ENCODE data around the gene CALHM6.
A peak's percentile ranks its signal among the peaks of the same experiment; 100 is the strongest.

Gene CALHM6

DNA sequence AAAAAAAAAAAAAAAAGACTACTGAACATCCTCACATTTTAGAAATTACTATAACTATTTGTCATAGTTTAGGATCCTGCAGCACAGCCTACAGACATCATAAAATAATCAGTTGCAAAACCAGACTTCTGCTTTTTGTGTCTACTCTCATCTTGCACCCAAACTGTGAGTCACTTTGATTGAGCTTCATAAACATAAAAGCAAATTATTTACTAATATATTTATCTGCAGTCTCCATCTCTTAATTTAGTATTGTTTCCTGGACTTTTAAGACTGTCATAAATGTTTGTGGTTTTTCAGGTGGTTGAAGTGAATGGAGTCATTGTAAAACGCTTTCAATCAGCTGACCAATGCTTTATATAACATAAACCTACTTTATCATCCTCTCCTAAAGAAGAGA is 14.8 kb upstream of the CALHM6 start:
- DNase-seq (ENCODE audit: low spot score): no peak

DNA sequence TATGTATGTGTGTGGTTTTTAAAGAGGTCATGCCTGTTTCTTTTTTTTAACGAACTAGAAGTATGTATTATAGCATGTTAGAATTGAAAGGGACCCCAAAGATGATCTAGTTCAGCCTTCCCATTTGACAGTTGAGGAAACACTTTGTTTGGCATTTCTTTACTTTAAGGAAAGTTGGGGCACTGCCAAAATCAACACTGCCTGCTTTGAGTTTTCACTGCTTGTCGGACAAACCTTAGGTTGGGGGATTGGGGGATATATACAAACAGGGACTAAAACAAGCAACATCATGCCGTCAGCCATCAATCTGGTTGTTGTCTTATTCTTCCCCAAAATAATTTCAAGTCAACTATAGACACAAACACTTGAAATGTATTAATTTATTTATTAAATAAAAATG is 14.1 kb upstream of the CALHM6 start:
- DNase-seq (ENCODE audit: low spot score): no peak

GRCh38 chr6:116447496-116448011 is 13.6 kb upstream of the CALHM6 start:
- DNase-seq (ENCODE audit: low spot score): no peak

- no peak for DNase-seq (ENCODE audit: low spot score)
Measured at GRCh38 chr6:116449565-116449964, 11.6 kb upstream of the CALHM6 start.

DNA sequence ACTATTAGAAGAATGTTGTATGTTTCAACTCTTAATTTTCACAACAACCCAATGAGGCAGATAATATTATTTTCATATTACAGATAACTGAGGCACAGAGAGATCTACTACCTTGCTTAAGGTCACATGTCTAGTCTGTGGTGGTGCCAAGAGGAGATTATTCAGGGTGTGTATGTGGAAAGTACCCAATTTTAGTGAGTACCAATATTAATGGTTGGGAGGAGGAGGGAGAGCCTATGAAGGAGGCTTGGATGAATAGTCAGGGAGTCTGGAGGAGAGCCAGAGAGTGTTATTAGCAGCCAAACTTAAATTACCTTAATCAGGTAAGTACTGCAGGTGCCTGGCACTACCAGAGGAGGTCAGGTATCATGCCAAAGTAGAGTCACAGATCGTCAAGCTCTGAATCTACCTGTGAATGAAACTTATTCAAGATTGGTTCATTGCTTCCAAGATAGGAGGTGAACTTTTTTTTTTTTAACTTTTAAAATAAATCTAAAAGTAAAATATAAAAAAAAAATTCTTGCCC is 10.9 kb upstream of the CALHM6 start:
- no peak for DNase-seq (ENCODE audit: low spot score)

DNA sequence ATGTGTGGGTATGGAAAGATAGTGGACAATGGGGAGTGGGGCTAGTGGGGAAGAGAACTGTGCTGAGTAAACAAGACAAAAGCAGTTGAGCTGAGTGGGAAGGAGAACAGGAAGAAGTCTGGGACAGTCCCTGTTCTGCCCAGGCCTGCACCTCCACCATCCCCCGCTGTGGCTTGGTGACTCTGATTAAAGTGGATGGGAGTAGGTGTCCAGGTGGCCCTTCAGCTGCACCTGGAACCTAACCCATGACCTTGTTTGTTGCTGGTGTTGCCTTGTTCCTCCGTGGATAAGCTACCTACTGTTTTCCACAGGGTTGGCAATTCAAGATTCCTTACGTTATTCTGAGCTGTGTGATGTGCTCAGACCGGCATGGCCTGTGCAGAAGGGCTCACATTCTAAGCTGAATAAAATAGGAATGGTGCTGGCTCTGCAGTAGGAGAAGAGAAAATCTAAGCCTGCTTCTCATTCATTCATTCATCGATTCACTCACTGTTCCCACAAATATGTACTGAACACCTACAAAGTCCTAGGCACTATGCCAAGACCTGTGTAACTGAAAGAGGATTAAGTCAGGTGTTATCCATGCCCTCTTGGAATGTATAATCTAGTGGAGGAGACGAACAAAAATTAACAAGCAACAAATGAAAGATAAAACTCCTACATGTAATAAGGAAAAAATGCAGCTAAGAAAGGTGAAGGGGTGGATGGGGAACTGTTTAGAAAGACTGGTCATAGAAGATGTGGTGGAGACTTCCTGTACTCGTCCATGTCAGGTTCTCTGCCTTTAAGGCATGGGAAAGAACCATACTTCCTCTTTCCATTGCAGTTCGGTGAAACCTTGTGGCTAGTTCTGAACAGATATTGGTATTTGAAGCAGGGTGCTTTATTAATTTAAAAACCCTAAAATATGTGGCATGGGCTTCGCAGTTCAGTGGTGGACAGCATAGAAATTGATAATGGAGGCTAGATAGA is 10.1 kb upstream of the CALHM6 start:
- no peak for DNase-seq (ENCODE audit: low spot score)

- DNase-seq (ENCODE audit: low spot score): no peak
Measured at GRCh38 chr6:116451916-116452315, 9.3 kb upstream of the CALHM6 start.

DNA sequence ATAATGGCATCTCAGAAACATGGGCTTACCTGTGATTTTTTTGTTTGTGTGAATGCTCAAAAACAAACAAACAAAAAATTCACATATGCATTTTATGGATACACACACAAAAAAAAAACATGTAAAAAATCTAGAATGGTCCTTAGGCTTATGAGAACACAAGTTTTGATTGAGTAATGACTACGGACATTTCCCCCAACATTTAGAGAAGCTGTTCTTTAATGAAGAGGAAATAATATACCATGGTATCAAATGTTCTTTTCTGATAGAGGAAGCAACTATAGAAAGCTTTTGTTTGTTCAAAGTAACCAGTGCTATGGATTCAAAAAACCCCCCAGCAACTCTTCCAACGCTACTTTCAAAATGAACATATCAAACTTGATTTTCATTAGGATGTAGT is 8.6 kb upstream of the CALHM6 start:
- DNase-seq (ENCODE audit: low spot score): no peak

DNA sequence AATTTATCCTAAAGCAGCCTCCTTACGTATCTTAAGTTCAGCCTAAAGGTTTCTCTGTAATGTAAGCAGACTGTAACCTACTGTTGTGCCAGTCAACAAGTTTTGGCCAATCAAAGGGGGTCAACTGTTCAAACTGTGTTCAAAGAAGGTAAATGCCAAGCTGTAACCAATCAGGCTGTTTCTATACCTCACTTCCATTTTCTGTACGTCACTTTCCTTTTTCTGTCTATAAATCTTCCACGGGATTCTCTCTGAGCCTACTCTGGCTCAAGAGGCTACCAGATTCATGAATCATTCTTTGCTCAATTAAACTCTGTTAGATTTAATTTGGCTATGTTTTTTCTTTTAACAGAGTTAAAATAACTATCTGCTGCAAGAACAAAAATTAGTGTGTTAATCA is 5.1 kb upstream of the CALHM6 start:
- no peak for DNase-seq (ENCODE audit: low spot score)

DNA sequence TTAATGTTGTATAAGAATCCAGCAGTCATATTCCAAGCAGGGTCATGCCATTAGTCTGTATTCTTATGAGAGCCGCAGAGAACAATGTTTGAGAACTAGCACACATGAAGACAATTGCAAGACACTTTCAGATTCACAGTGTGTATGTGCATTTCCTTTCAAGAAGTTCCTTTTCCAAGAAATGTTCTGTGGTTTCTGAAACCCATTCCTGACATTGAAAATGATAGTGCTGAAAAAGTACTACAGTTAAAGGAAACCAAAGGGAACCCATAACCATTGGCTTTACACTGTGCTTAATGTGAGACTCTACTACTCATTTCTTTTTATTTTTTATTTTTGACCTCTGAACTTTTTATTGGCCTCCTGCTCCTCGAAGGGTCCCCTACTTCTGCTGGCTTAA is 4.2 kb upstream of the CALHM6 start:
- no peak for DNase-seq (ENCODE audit: low spot score)

DNA sequence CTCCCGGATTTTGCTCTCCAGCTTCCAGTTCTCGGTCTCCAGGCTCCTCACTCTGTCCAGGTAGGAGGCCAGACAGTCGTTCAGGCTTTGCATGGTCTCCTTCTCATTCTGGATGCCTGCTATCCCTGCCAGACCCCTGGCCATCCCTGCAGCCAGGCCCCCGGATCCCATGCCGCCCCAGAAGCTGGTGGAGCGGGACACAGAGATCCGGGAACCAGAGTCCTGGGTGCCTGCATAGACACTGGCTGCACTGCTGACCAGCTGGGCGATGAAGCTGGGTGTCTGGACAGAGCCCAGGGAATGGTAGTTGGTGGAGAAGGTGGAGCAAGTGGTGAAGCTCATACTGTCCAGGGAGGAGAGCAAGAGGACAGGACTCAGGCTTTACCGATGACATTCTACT is 2.9 kb upstream of the CALHM6 start:
- no peak for DNase-seq (ENCODE audit: low spot score)

DNA sequence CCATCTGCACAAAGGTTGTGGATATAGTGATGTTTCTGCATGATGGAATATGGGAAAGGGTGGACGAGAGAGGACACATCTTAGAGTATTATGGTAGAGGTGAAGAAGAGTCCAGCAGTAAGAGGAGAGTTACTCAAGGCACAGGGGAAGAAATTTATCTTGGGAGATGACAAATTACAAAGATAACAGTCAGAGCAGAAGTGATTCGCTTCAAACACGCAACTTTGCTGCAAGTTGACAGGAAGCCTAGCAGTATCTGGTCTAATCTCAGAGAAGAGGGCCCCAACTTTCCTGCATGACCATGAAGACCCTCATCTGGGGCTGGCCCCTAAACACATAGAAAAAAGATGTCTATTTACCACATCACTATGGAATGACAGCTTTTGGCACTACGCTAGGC is 1.2 kb upstream of the CALHM6 start:
- DNase-seq (ENCODE audit: low spot score): no peak

DNA sequence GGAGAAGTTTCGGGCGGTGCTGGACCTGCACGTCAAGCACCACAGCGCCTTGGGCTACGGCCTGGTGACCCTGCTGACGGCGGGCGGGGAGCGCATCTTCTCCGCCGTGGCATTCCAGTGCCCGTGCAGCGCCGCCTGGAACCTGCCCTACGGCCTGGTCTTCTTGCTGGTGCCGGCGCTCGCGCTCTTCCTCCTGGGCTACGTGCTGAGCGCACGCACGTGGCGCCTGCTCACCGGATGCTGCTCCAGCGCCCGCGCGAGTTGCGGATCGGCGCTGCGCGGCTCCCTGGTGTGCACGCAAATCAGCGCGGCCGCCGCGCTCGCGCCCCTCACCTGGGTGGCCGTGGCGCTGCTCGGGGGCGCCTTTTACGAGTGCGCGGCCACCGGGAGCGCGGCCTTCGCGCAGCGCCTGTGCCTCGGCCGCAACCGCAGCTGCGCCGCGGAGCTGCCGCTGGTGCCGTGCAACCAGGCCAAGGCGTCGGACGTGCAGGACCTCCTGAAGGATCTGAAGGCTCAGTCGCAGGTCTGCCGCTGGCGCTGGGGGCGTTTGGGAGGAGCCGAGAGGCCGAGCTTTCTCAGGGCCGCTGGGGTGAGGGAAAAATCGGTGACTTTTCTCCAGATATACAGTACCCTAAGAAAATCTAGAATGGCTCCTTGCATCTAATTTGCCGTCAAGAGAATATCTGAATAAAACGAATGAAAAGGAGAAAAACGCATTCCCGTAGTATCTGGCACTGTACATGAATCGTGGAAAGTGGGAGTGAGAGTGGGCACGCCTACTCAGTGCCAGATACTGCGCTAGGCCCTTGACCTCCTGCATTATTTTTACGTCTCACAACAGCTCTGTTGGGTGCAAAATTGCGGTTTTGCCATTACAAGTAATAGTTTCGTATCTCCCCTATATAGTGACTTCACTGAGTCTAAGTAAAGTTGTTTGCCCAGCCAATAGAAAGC is 1.0 kb downstream of the CALHM6 start:
- peak; percentile 83 for DNase-seq (ENCODE audit: low spot score)

DNA sequence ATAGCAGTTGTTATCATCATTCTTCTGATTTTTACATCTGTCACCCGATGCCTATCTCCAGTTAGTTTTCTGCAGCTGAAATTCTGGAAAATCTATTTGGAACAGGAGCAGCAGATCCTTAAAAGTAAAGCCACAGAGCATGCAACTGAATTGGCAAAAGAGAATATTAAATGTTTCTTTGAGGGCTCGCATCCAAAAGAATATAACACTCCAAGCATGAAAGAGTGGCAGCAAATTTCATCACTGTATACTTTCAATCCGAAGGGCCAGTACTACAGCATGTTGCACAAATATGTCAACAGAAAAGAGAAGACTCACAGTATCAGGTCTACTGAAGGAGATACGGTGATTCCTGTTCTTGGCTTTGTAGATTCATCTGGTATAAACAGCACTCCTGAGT is 2.1 kb downstream of the CALHM6 start:
- no peak for DNase-seq (ENCODE audit: low spot score)

GRCh38 chr6:116465246-116465645 is 4.1 kb downstream of the CALHM6 start:
- DNase-seq (ENCODE audit: low spot score): no peak

- DNase-seq (ENCODE audit: low spot score): no peak
Measured at GRCh38 chr6:116467096-116467495, 5.9 kb downstream of the CALHM6 start.

DNA sequence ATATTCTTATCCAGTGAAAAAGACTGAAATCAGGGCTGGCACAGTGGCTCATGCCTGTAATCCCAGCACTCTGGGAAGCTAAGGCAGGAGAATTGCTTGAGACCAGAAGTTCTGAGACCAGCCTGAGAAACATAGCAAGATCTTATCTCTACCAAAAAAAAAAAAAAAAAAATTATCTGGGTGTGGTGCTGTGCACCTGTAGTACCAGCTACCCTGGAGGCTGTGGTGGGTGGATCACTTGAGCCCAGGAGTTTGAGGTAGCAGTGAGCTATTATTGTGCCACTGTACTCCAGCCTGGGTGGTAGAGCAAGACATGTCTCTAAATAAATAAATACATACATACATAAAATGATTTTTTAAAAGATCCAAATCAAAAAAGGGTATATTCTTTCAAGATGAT is 6.3 kb downstream of the CALHM6 start:
- no peak for DNase-seq (ENCODE audit: low spot score)

DNA sequence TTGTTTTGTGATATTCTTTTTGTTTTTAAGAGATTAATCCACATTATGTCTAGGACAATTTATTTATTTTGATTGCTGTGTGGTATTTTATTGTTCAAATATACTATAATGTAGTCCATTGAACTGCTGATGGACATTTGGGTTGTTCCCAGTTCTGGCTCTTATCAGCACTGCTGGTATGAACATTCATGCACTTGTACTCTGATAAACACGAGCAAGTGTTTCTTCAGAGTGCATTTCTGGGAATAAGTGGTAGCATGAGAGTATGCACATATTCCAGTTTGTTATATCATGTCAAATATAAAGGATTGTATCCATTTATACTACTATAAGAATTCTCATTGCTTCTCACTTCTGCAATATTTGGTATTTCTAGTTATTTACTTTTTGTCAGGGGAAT is 7.1 kb downstream of the CALHM6 start:
- DNase-seq (ENCODE audit: low spot score): no peak

- DNase-seq (ENCODE audit: low spot score): no peak
Measured at GRCh38 chr6:116471531-116471930, 10.4 kb downstream of the CALHM6 start.

DNA sequence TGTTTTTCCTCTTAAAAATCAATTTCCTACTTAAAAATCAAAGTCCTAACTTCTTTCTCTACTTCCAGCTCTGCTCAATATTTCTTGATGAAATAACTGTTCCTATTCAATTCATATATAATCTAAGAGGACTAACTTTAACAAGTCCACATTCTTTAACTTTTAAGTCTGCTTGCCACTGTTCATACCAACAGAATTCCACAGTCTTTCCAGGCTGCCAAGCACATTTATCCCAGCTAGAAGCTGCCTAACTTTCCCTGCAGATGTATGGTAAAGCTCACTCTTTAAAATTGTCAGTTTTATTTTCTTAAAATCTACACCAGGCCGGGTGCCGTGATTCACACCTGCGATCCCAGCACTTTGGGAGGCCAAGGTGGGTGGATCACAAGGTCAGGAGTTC is 11.5 kb downstream of the CALHM6 start:
- no peak for DNase-seq (ENCODE audit: low spot score)

DNA sequence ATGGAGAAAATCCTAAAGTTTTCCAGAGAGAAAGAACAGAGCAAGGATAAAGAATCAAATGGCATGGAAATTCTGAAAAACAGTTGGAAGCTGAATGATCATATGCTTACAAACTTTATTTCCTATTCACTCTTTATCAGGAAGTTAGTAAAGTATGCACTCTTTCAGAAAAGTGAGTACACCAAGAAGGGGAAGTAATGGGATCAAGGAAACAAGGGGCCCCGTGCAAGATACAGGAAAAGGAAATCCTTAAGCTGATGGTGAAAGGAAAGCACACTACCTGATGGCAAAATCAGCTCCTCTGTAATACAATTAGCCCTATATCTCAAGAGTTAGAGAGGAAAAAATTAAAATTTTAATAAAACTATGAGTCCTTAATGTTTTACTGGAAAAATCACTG is 14.0 kb downstream of the CALHM6 start:
- no peak for DNase-seq (ENCODE audit: low spot score)

DNA sequence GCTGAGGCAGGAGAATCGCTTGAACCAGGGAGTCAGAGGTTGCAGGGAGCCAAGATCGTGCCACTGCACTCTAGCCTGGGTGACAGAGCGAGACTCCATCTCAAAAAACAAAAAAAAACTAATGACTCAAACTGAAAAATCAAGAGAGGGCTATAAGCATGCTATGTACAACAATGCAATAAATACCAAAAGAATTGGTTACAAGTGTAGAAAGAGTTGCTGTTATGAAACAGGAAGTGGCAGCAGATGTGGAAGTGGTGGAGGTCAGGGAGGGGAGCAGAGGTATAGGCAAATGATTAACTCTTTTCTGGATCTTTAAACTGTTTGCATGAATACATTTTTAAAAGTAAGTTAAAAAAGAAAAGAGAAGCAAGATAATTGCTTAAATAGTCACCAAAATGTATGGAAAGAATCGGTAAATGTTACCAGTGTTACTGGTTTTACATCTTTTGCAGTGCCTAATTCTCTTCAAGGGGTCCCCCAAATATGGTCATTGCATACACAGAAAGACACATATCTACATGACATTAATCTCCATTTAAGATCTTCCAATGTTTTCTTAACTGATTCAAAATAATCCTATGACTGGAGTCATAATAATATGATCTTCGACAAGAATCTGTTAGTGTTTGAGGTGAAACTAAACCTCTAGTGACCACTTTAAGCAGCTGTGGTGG is 15.0 kb downstream of the CALHM6 start:
- no peak for DNase-seq (ENCODE audit: low spot score)

Data from D341Med (cell line).